Adrenal gland (tissue), 5 donors: ENCODE results near the gene ATP6V0A4.

Experiments
- CTCF ChIP-seq, 6 experiments: fragments of 450-650 bp in 4 of 6; fragments of 200-600 bp in 2 of 6; sonication (generic) in 1 of 6; IDR thresholded peaks; 1 replicate in 5 of 6; 2 replicates in 1 of 6; pipeline versions ENCODE4 v1.5.1 to v1.8.0; 2016 to 2021; ENCODE audit warnings: antibody characterized with exemption in 6 of 6, mild to moderate bottlenecking in 2 of 6, moderate library complexity in 1 of 6
- POLR2A ChIP-seq, 2 donors: fragments of 450-650 bp; IDR thresholded peaks; one replicate each; pipeline ENCODE4 v1.6.1; 2017; ENCODE audit warnings: antibody characterized with exemption in 2 of 2, mild to moderate bottlenecking in 2 of 2, moderate library complexity in 1 of 2
- donor health status: DM: no; HTN: no; CAD: no.

GRCh38 chr7:138802706-138803105 is 4.7 kb upstream of the ATP6V0A4 start:
- TF ChIP-seq CTCF (IDR thresholded peaks at IDR 0.05) = no peak
- no peak for TF ChIP-seq POLR2A (IDR thresholded peaks at IDR 0.05)
